Smooth muscle cell (in vitro differentiated cells): ENCODE measurements around the gene PML. TPM values are rescaled to one million over a fixed set of nuclear protein-coding genes. Genes with fewer than 3 reads are reported as not detected.
A peak's percentile ranks its signal among the peaks of the same experiment; 100 is the strongest.

Experiments
- DNase-seq: peaks from one replicate; lab custom pipeline; 2025; ENCODE audit not compliant: unreplicated experiment; lab: John Stamatoyannopoulos, UW
- H2AFZ ChIP-seq: fragments of 200-600 bp; sonication (generic); 2 replicates; pipeline ENCODE4 v1.6.0; 2016; ENCODE audit warnings: antibody characterized with exemption, low read depth, mild to moderate bottlenecking
- H3F3A ChIP-seq: fragments of 200-600 bp; sonication (generic); 2 replicates; pipeline ENCODE4 v1.6.0; 2017; ENCODE audit warnings: antibody characterized with exemption, low read depth
- H3K27ac ChIP-seq: fragments of 200-600 bp; sonication (generic); 2 replicates; pipeline ENCODE4 v1.5.1; 2016; ENCODE audit warnings: low read depth, mild to moderate bottlenecking
- H3K27me3 ChIP-seq: fragments of 200-600 bp; sonication (generic); 2 replicates; pipeline ENCODE4 v1.6.1; 2016; ENCODE audit warnings: low read depth, mild to moderate bottlenecking
- H3K36me3 ChIP-seq: fragments of 200-600 bp; sonication (generic); 2 replicates; pipeline ENCODE4 v1.5.1; 2016; ENCODE audit warnings: low read depth
- H3K4me1 ChIP-seq: fragments of 200-600 bp; sonication (generic); 2 replicates; pipeline ENCODE4 v1.5.1; 2016; ENCODE audit warnings: low read depth
- H3K4me2 ChIP-seq: fragments of 200-600 bp; sonication (generic); 2 replicates; pipeline ENCODE4 v1.6.0; 2016; ENCODE audit warnings: mild to moderate bottlenecking
- H3K4me3 ChIP-seq: fragments of 200-600 bp; sonication (generic); 2 replicates; pipeline ENCODE4 v1.5.1; 2016; ENCODE audit warnings: mild to moderate bottlenecking
- H3K79me2 ChIP-seq: fragments of 200-600 bp; sonication (generic); 2 replicates; pipeline ENCODE4 v1.6.0; 2016; ENCODE audit warnings: low read depth, mild to moderate bottlenecking
- H3K9ac ChIP-seq: fragments of 200-600 bp; sonication (generic); 2 replicates; pipeline ENCODE4 v1.6.0; 2016; ENCODE audit warnings: low read depth
- H3K9me3 ChIP-seq: fragments of 200-600 bp; sonication (generic); replicated peaks from 2 replicates; pipeline ENCODE4 v1.5.1; 2016; ENCODE audit warnings: low read depth
- H4K20me1 ChIP-seq: fragments of 200-600 bp; sonication (generic); 2 replicates; pipeline ENCODE4 v1.6.0; 2016; ENCODE audit warnings: low read depth
- WGBS: methylation state at CpG from one replicate; pipeline ENCODE4 v1.1.7; 2016; ENCODE audit warnings: low lambda C conversion rate; 5-methylcytosine and 5-hydroxymethylcytosine counted together
- polyA plus RNA-seq: library from polyadenylated mRNA; unstranded; fragments of >200 nt; fragmentation: Nextera tagmentation; extraction: Ambion mirVana; gene quantifications from 2 replicates; pipeline ENCODE4 v1.2.1, GENCODE V29; 2016
- total RNA-seq: library from RNA; depleted of rRNA; stranded (reverse); fragments of >200 nt; gene quantifications from 2 replicates; pipeline ENCODE4 v1.2.3, GENCODE V29; 2014
- TF ChIP-seq, protein P1 (sequence below): fragments of 200-600 bp; sonication (generic); IDR thresholded peaks from 2 replicates; pipeline ENCODE4 v1.5.1; 2017; ENCODE audit warnings: borderline replicate concordance, mild to moderate bottlenecking, antibody characterized with exemption; ENCODE audit not compliant: insufficient read depth, poor library complexity, severe bottlenecking

Gene PML
- total and polyA plus RNA-seq, 2 experiments from 2014 or later: 33.7 to 34.1 TPM

DNA sequence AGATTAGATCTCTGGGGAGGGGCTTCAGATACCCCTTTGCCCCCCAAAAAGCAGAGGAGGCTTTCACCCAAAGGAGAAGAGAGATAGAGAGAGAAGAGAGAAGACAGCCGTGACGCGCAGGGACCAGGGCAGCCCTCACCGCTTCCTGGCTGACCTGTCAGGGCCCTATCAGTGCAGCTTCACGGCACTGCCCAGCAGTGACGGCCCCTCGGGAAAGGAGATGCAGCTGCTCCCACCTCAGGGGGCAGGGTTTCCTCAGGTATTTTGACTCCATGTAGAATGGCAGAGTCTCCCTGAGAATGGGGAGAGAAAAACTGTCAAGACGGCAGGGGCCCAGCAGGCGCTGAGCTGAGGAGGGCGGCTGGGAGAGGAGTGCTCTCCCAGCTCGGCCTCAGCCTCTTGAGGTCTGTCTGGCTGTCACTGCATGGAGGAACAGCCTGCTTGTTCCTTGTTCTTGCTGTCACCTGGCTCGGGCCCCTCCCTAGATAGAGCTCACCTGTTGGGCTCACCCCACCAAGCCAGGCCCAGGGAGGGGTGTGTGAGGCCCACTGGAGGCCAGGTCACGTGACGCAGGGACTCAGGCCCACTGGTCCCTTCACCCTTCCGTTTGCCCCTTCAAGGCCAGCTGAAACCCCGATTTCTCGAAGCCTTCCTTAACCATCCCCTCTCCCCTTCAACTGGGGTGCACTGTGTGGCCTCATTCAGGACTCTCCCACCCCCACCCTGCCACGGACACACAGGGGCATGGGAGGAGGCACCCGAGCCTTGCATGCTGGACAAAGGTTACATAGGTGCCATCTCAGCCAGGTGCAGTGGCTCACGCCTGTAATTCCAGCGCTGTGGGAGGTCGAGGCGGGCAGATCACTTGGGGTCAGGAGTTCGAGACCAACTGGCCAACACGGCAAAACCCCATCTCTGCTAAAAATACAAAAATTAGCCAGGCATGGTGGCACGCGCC, 40.0 kb upstream of the PML start:
- peaks cover 15% of the 10 kb centered on the region for H3K4me1 ChIP-seq
- TF ChIP-seq, protein P1, sequence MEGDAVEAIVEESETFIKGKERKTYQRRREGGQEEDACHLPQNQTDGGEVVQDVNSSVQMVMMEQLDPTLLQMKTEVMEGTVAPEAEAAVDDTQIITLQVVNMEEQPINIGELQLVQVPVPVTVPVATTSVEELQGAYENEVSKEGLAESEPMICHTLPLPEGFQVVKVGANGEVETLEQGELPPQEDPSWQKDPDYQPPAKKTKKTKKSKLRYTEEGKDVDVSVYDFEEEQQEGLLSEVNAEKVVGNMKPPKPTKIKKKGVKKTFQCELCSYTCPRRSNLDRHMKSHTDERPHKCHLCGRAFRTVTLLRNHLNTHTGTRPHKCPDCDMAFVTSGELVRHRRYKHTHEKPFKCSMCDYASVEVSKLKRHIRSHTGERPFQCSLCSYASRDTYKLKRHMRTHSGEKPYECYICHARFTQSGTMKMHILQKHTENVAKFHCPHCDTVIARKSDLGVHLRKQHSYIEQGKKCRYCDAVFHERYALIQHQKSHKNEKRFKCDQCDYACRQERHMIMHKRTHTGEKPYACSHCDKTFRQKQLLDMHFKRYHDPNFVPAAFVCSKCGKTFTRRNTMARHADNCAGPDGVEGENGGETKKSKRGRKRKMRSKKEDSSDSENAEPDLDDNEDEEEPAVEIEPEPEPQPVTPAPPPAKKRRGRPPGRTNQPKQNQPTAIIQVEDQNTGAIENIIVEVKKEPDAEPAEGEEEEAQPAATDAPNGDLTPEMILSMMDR: no peak
- H3F3A ChIP-seq: peaks cover 12% of the 10 kb centered on the region
- no peak overlapping the region for H3K27ac ChIP-seq
- H2AFZ ChIP-seq: no peak overlapping the region
- H3K4me2 ChIP-seq: no peak overlapping the region
- H3K27me3 ChIP-seq: no peaks in the 10 kb centered on the region
- no peaks in the 10 kb centered on the region for H3K79me2 ChIP-seq
- no peaks in the 10 kb centered on the region for H3K36me3 ChIP-seq
- no peak for DNase-seq
- H3K9ac ChIP-seq: no peak overlapping the region
- 91% methylated on average over 27 of the region's 27 CpGs for WGBS
- H3K4me3 ChIP-seq: no peak overlapping the region
- H3K9me3 ChIP-seq: no peaks in the 10 kb centered on the region
- no peaks in the 10 kb centered on the region for H4K20me1 ChIP-seq

DNA sequence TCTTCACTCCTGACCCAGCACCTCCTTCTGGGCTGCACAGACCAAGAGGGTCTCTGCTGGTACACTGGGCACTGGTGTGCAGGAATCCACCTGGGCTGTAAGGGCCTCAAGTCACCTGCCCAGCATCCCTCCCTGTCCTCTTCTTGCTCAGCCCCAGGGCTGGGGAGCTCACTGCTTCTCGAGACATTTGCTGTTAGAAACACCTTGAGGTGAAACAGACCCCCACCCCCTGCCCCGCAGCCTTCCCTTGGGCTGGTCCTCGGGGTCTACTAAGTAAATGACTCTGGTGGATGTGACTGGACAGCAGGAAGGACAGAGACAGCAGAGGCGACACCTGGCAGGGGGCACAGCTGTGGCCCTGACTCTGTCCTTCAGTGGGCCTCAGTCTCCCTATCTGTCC, 39.2 kb upstream of the PML start:
- TF ChIP-seq, protein P1: no peak
- no peaks in the 10 kb centered on the region for H4K20me1 ChIP-seq
- H3K36me3 ChIP-seq: no peaks in the 10 kb centered on the region
- H3K9me3 ChIP-seq: no peaks in the 10 kb centered on the region
- H3K9ac ChIP-seq: no peak overlapping the region
- H3K27ac ChIP-seq: peak overlapping the region; percentile 13
- H3K4me3 ChIP-seq: no peak overlapping the region
- H3F3A ChIP-seq: peaks cover 8% of the 10 kb centered on the region
- H3K4me2 ChIP-seq: no peak overlapping the region
- peaks cover 15% of the 10 kb centered on the region for H3K4me1 ChIP-seq
- no peak overlapping the region for H2AFZ ChIP-seq
- WGBS: 94% methylated on average over 4 of the region's 4 CpGs
- no peaks in the 10 kb centered on the region for H3K27me3 ChIP-seq
- no peak for DNase-seq
- H3K79me2 ChIP-seq: no peaks in the 10 kb centered on the region

- no peak for DNase-seq
- TF ChIP-seq, protein P1: no peak
- no peak overlapping the region for H3K4me3 ChIP-seq
- H3K79me2 ChIP-seq: no peaks in the 10 kb centered on the region
- peaks cover 11% of the 10 kb centered on the region for H3K4me1 ChIP-seq
- H3K27ac ChIP-seq: peak overlapping the region; percentile 13
- H2AFZ ChIP-seq: no peak overlapping the region
- H4K20me1 ChIP-seq: no peaks in the 10 kb centered on the region
- no peak overlapping the region for H3K9ac ChIP-seq
- no peaks in the 10 kb centered on the region for H3K27me3 ChIP-seq
- no peaks in the 10 kb centered on the region for H3K36me3 ChIP-seq
- H3F3A ChIP-seq: peaks cover 8% of the 10 kb centered on the region
- 84% methylated on average over 11 of the region's 12 CpGs for WGBS
- no peaks in the 10 kb centered on the region for H3K9me3 ChIP-seq
- no peak overlapping the region for H3K4me2 ChIP-seq
These were observed 38.4 kb upstream of the PML start for GRCh38 chr15:73955861-73956742.
